Measurements from ENCODE around the gene ANO1.

The ANO1 gene

GRCh38 chr11:70055444-70055843, 22.7 kb upstream of the ANO1 start:
- Histone ChIP-seq H3K9ac (ENCODE audit: low read length in 2 of 2) (no peak overlapping the region), H3K36me3 (ENCODE audit: control insufficient read depth in 2 of 2, insufficient read depth in 2 of 2, low read length in 2 of 2) (no peaks in the 10 kb centered on the region), H3K4me1 (ENCODE audit: control insufficient read depth, insufficient read depth, low read length) (no peaks in the 10 kb centered on the region), H3K4me3 (ENCODE audit: low read length in 2 of 2) (no peak overlapping the region), H3K9me3 (ENCODE audit: control insufficient read depth in 2 of 2, low read length in 2 of 2) (peaks cover 0 to 4% of the 10 kb centered on the region in 2 donors), H3K27me3 (ENCODE audit: control insufficient read depth in 1 of 2, insufficient read depth in 2 of 2, low read length in 2 of 2) (peaks cover 0 to 2% of the 10 kb centered on the region in 2 donors), H3K27ac (ENCODE audit: low read length) (no peak overlapping the region)

GRCh38 chr11:70057080-70057479, 21.0 kb upstream of the ANO1 start:
- Histone ChIP-seq H3K9ac (ENCODE audit: low read length in 2 of 2) (no peak overlapping the region), H3K27me3 (ENCODE audit: control insufficient read depth in 1 of 2, insufficient read depth in 2 of 2, low read length in 2 of 2) (no peaks in the 10 kb centered on the region), H3K9me3 (ENCODE audit: control insufficient read depth in 2 of 2, low read length in 2 of 2) (peaks cover 0 to 4% of the 10 kb centered on the region in 2 donors), H3K4me3 (ENCODE audit: low read length in 2 of 2) (no peak overlapping the region), H3K4me1 (ENCODE audit: control insufficient read depth, insufficient read depth, low read length) (no peaks in the 10 kb centered on the region), H3K27ac (ENCODE audit: low read length) (no peak overlapping the region), H3K36me3 (ENCODE audit: control insufficient read depth in 2 of 2, insufficient read depth in 2 of 2, low read length in 2 of 2) (no peaks in the 10 kb centered on the region)

GRCh38 chr11:70059971-70060370, 18.1 kb upstream of the ANO1 start:
- Histone ChIP-seq H3K27me3 (ENCODE audit: control insufficient read depth in 1 of 2, insufficient read depth in 2 of 2, low read length in 2 of 2) (no peaks in the 10 kb centered on the region), H3K9me3 (ENCODE audit: control insufficient read depth in 2 of 2, low read length in 2 of 2) (peaks cover 0 to 4% of the 10 kb centered on the region in 2 donors), H3K27ac (ENCODE audit: low read length) (no peak overlapping the region), H3K36me3 (ENCODE audit: control insufficient read depth in 2 of 2, insufficient read depth in 2 of 2, low read length in 2 of 2) (no peaks in the 10 kb centered on the region), H3K4me3 (ENCODE audit: low read length in 2 of 2) (no peak overlapping the region), H3K4me1 (ENCODE audit: control insufficient read depth, insufficient read depth, low read length) (no peaks in the 10 kb centered on the region), H3K9ac (ENCODE audit: low read length in 2 of 2) (no peak overlapping the region)

- Histone ChIP-seq H3K27me3 (ENCODE audit: control insufficient read depth in 1 of 2, insufficient read depth in 2 of 2, low read length in 2 of 2) (no peaks in the 10 kb centered on the region), H3K9me3 (ENCODE audit: control insufficient read depth in 2 of 2, low read length in 2 of 2) (peaks cover 0 to 4% of the 10 kb centered on the region in 2 donors), H3K27ac (ENCODE audit: low read length) (no peak overlapping the region), H3K4me1 (ENCODE audit: control insufficient read depth, insufficient read depth, low read length) (no peaks in the 10 kb centered on the region), H3K36me3 (ENCODE audit: control insufficient read depth in 2 of 2, insufficient read depth in 2 of 2, low read length in 2 of 2) (no peaks in the 10 kb centered on the region), H3K4me3 (ENCODE audit: low read length in 2 of 2) (no peak overlapping the region), H3K9ac (ENCODE audit: low read length in 2 of 2) (no peak overlapping the region)
These were observed 17.4 kb upstream of the ANO1 start for GRCh38 chr11:70060611-70061293.

GRCh38 chr11:70061734-70062133, 16.4 kb upstream of the ANO1 start:
- no peaks in the 10 kb centered on the region for H3K27me3 ChIP-seq (ENCODE audit: control insufficient read depth in 1 of 2, insufficient read depth in 2 of 2, low read length in 2 of 2)
- no peaks in the 10 kb centered on the region for H3K36me3 ChIP-seq (ENCODE audit: control insufficient read depth in 2 of 2, insufficient read depth in 2 of 2, low read length in 2 of 2)
- no peak overlapping the region for H3K9ac ChIP-seq (ENCODE audit: low read length in 2 of 2)

GRCh38 chr11:70063121-70063520, 15.0 kb upstream of the ANO1 start:
- Histone ChIP-seq H3K9ac (ENCODE audit: low read length in 2 of 2) (no peak overlapping the region), H3K27ac (ENCODE audit: low read length) (no peak overlapping the region), H3K27me3 (ENCODE audit: control insufficient read depth in 1 of 2, insufficient read depth in 2 of 2, low read length in 2 of 2) (peaks cover 0 to 2% of the 10 kb centered on the region in 2 donors), H3K36me3 (ENCODE audit: control insufficient read depth in 2 of 2, insufficient read depth in 2 of 2, low read length in 2 of 2) (no peaks in the 10 kb centered on the region), H3K4me1 (ENCODE audit: control insufficient read depth, insufficient read depth, low read length) (no peaks in the 10 kb centered on the region), H3K4me3 (ENCODE audit: low read length in 2 of 2) (no peak overlapping the region), H3K9me3 (ENCODE audit: control insufficient read depth in 2 of 2, low read length in 2 of 2) (no peaks in the 10 kb centered on the region)

More at GRCh38 chr11:70061734-70062133, 16.4 kb upstream of the ANO1 start:
- Histone ChIP-seq H3K27ac (ENCODE audit: low read length) (no peak overlapping the region), H3K4me1 (ENCODE audit: control insufficient read depth, insufficient read depth, low read length) (no peaks in the 10 kb centered on the region), H3K9me3 (ENCODE audit: control insufficient read depth in 2 of 2, low read length in 2 of 2) (peaks cover 0 to 4% of the 10 kb centered on the region in 2 donors), H3K4me3 (ENCODE audit: low read length in 2 of 2) (no peak overlapping the region)

- Histone ChIP-seq H3K9ac (ENCODE audit: low read length in 2 of 2) (no peak overlapping the region), H3K4me3 (ENCODE audit: low read length in 2 of 2) (no peak overlapping the region), H3K27me3 (ENCODE audit: control insufficient read depth in 1 of 2, insufficient read depth in 2 of 2, low read length in 2 of 2) (peaks cover 0 to 4% of the 10 kb centered on the region in 2 donors), H3K27ac (ENCODE audit: low read length) (no peak overlapping the region), H3K36me3 (ENCODE audit: control insufficient read depth in 2 of 2, insufficient read depth in 2 of 2, low read length in 2 of 2) (no peaks in the 10 kb centered on the region), H3K9me3 (ENCODE audit: control insufficient read depth in 2 of 2, low read length in 2 of 2) (no peaks in the 10 kb centered on the region), H3K4me1 (ENCODE audit: control insufficient read depth, insufficient read depth, low read length) (no peaks in the 10 kb centered on the region)
These were observed 14.6 kb upstream of the ANO1 start for GRCh38 chr11:70063555-70063954.

- H3K9me3 ChIP-seq (ENCODE audit: control insufficient read depth in 2 of 2, low read length in 2 of 2), result no peaks in the 10 kb centered on the region
- no peaks in the 10 kb centered on the region for H3K36me3 ChIP-seq (ENCODE audit: control insufficient read depth in 2 of 2, insufficient read depth in 2 of 2, low read length in 2 of 2)
- no peak overlapping the region for H3K27ac ChIP-seq (ENCODE audit: low read length)
- H3K4me1 ChIP-seq (ENCODE audit: control insufficient read depth, insufficient read depth, low read length), result no peaks in the 10 kb centered on the region
- H3K27me3 ChIP-seq (ENCODE audit: control insufficient read depth in 1 of 2, insufficient read depth in 2 of 2, low read length in 2 of 2), result peaks cover 2 to 4% of the 10 kb centered on the region in 2 donors
- no peak overlapping the region for H3K4me3 ChIP-seq (ENCODE audit: low read length in 2 of 2)
- H3K9ac ChIP-seq (ENCODE audit: low read length in 2 of 2), result no peak overlapping the region
These were observed 13.9 kb upstream of the ANO1 start for GRCh38 chr11:70064008-70064725.

GRCh38 chr11:70064726-70065317, 13.3 kb upstream of the ANO1 start:
- Histone ChIP-seq H3K27ac (ENCODE audit: low read length) (no peak overlapping the region), H3K9ac (ENCODE audit: low read length in 2 of 2) (no peak overlapping the region)

GRCh38 chr11:70065318-70066135, 12.6 kb upstream of the ANO1 start:
- H3K27me3 ChIP-seq (ENCODE audit: control insufficient read depth in 1 of 2, insufficient read depth in 2 of 2, low read length in 2 of 2), result peaks cover 2 to 4% of the 10 kb centered on the region in 2 donors

More at GRCh38 chr11:70064726-70065317, 13.3 kb upstream of the ANO1 start:
- Histone ChIP-seq H3K9me3 (ENCODE audit: control insufficient read depth in 2 of 2, low read length in 2 of 2) (no peaks in the 10 kb centered on the region), H3K36me3 (ENCODE audit: control insufficient read depth in 2 of 2, insufficient read depth in 2 of 2, low read length in 2 of 2) (no peaks in the 10 kb centered on the region), H3K4me3 (ENCODE audit: low read length in 2 of 2) (no peak overlapping the region), H3K4me1 (ENCODE audit: control insufficient read depth, insufficient read depth, low read length) (no peaks in the 10 kb centered on the region), H3K27me3 (ENCODE audit: control insufficient read depth in 1 of 2, insufficient read depth in 2 of 2, low read length in 2 of 2) (peaks cover 2 to 4% of the 10 kb centered on the region in 2 donors)

More at GRCh38 chr11:70065318-70066135, 12.6 kb upstream of the ANO1 start:
- H3K4me1 ChIP-seq (ENCODE audit: control insufficient read depth, insufficient read depth, low read length), result no peaks in the 10 kb centered on the region
- H3K36me3 ChIP-seq (ENCODE audit: control insufficient read depth in 2 of 2, insufficient read depth in 2 of 2, low read length in 2 of 2), result no peaks in the 10 kb centered on the region
- H3K9ac ChIP-seq (ENCODE audit: low read length in 2 of 2), result no peak overlapping the region
- no peak overlapping the region for H3K27ac ChIP-seq (ENCODE audit: low read length)
- H3K9me3 ChIP-seq (ENCODE audit: control insufficient read depth in 2 of 2, low read length in 2 of 2), result no peaks in the 10 kb centered on the region
- H3K4me3 ChIP-seq (ENCODE audit: low read length in 2 of 2), result no peak overlapping the region

All from stomach smooth muscle (tissue), 2 donors.